Raji (cell line): ENCODE data around the gene TANGO2.

Experiments
- POLR2A ChIP-seq: IDR thresholded peaks from 2 replicates; pipeline ENCODE4 v1.6.1; 2011; ENCODE audit warnings: low read depth, low read length, control low read depth; ENCODE audit not compliant: insufficient read depth

Gene TANGO2

GRCh38 chr22:19981171-19981960 is 39.5 kb upstream of the TANGO2 start:
- TF ChIP-seq POLR2A = no peak

GRCh38 chr22:19981961-19982920 is 38.7 kb upstream of the TANGO2 start:
- TF ChIP-seq POLR2A = no peak

GRCh38 chr22:19982991-19983578 is 37.8 kb upstream of the TANGO2 start:
- no peak for TF ChIP-seq POLR2A

GRCh38 chr22:19983741-19984140 is 37.2 kb upstream of the TANGO2 start:
- no peak for TF ChIP-seq POLR2A

GRCh38 chr22:19984201-19984753 is 36.6 kb upstream of the TANGO2 start:
- no peak for TF ChIP-seq POLR2A

- no peak for TF ChIP-seq POLR2A
These were observed 35.8 kb upstream of the TANGO2 start for GRCh38 chr22:19984851-19985811.

- TF ChIP-seq POLR2A = no peak
These were observed 34.9 kb upstream of the TANGO2 start for GRCh38 chr22:19986011-19986409.

- TF ChIP-seq POLR2A = no peak
These were observed 34.2 kb upstream of the TANGO2 start for GRCh38 chr22:19986410-19987341.

GRCh38 chr22:19987394-19988306 is 33.3 kb upstream of the TANGO2 start:
- TF ChIP-seq POLR2A = no peak

- no peak for TF ChIP-seq POLR2A
These were observed 32.5 kb upstream of the TANGO2 start for GRCh38 chr22:19988331-19988808.

- TF ChIP-seq POLR2A = no peak
These were observed 31.8 kb upstream of the TANGO2 start for GRCh38 chr22:19988965-19989724.
